Measurements from ENCODE around the gene TMEM187.

Gene TMEM187

GRCh38 chrX:153972368-153973126, at the start of gene TMEM187:
TMEM187 (plus strand) TSS chrX:153972754; CDS start chrX:153982063, 9,309 bp downstream.
- DNase-seq, result peak; percentile 77 to 80

- DNase-seq, result no peak
Measured at GRCh38 chrX:153922932-153923857, 49.4 kb upstream of the TMEM187 start.

GRCh38 chrX:153924149-153924861, 48.2 kb upstream of the TMEM187 start:
- peak in 1 of 2 experiments; percentile 24 for DNase-seq

GRCh38 chrX:153925387-153925738, 47.2 kb upstream of the TMEM187 start:
- DNase-seq, result no peak

GRCh38 chrX:153925739-153926551, 46.6 kb upstream of the TMEM187 start, which contains the start of gene ARHGAP4:
ARHGAP4 (minus strand) TSS chrX:153926264; CDS start chrX:153926202, 62 bp downstream.
- peak in 1 of 2 experiments; percentile 27 for DNase-seq

GRCh38 chrX:153926552-153926857, 46.0 kb upstream of the TMEM187 start:
- no peak for DNase-seq

- peak; percentile 51 to 60 for DNase-seq
Measured at GRCh38 chrX:153926858-153927671, 45.5 kb upstream of the TMEM187 start.

- DNase-seq, result no peak
Measured at GRCh38 chrX:153927672-153927921, 45.0 kb upstream of the TMEM187 start.

- peak; percentile 85 to 89 for DNase-seq
Measured at GRCh38 chrX:153927922-153928760, 44.4 kb upstream of the TMEM187 start.

- DNase-seq, result no peak
Measured at GRCh38 chrX:153928846-153929245, 43.7 kb upstream of the TMEM187 start.

- DNase-seq, result no peak
Measured at GRCh38 chrX:153929576-153929975, 43.0 kb upstream of the TMEM187 start.

GRCh38 chrX:153930011-153930910, 42.3 kb upstream of the TMEM187 start:
- no peak for DNase-seq

GRCh38 chrX:153931151-153931550, 41.4 kb upstream of the TMEM187 start:
- no peak for DNase-seq

GRCh38 chrX:153931748-153932147, 40.8 kb upstream of the TMEM187 start:
- no peak for DNase-seq

- DNase-seq, result no peak
Measured at GRCh38 chrX:153932220-153932915, 40.2 kb upstream of the TMEM187 start.

- no peak for DNase-seq
Measured at GRCh38 chrX:153933748-153934147, 38.8 kb upstream of the TMEM187 start.

- DNase-seq, result no peak
Measured at GRCh38 chrX:153934148-153934761, 38.3 kb upstream of the TMEM187 start.

GRCh38 chrX:153934762-153935325, 37.7 kb upstream of the TMEM187 start, which contains the start of gene NAA10:
NAA10 (minus strand) TSS chrX:153935037; CDS start chrX:153934904, 133 bp downstream.
- DNase-seq, result peak in 1 of 2 experiments; percentile 46
